GM19438 (cell line): ENCODE data around the gene SLC25A30.
"Not testable (repeated sequence)": the region's sequence is repeated elsewhere in the genome, so short reads cannot be mapped to it uniquely, and the experiment has no call there.

Experiments
- ATAC-seq: cut with Tn5 transposase; IDR thresholded peaks from one replicate; pipeline ENCODE4 v1.9.1; 2021; ENCODE audit warnings: low read depth; ENCODE audit not compliant: unreplicated experiment

The SLC25A30 gene

GRCh38 chr13:45392811-45393210, 25.4 kb downstream of the SLC25A30 start:
- no peak for ATAC-seq

- no peak for ATAC-seq
Measured at GRCh38 chr13:45391926-45392325, 26.2 kb downstream of the SLC25A30 start.

GRCh38 chr13:45391128-45391527, 27.0 kb downstream of the SLC25A30 start:
- ATAC-seq: not testable (repeated sequence)

GRCh38 chr13:45390348-45390747, 27.8 kb downstream of the SLC25A30 start:
- ATAC-seq: not testable (repeated sequence)

- no peak for ATAC-seq
Measured at GRCh38 chr13:45388664-45389063, 29.5 kb downstream of the SLC25A30 start.

- ATAC-seq: not testable (repeated sequence)
Measured at GRCh38 chr13:45386892-45387575, 31.1 kb downstream of the SLC25A30 start.

- no peak for ATAC-seq
Measured at GRCh38 chr13:45385907-45386553, 32.1 kb downstream of the SLC25A30 start.

- no peak for ATAC-seq
Measured at GRCh38 chr13:45385320-45385719, 32.9 kb downstream of the SLC25A30 start.

- ATAC-seq: no peak
Measured at GRCh38 chr13:45384474-45385174, 33.5 kb downstream of the SLC25A30 start.

- ATAC-seq: not testable (repeated sequence)
Measured at GRCh38 chr13:45382739-45383138, 35.4 kb downstream of the SLC25A30 start.

- ATAC-seq: no peak
Measured at GRCh38 chr13:45381196-45381595, 37.0 kb downstream of the SLC25A30 start.

- not testable (repeated sequence) for ATAC-seq
Measured at GRCh38 chr13:45380708-45381107, 37.5 kb downstream of the SLC25A30 start.

GRCh38 chr13:45379516-45379915, 38.7 kb downstream of the SLC25A30 start:
- ATAC-seq: not testable (repeated sequence)

- ATAC-seq: not testable (repeated sequence)
Measured at GRCh38 chr13:45378786-45379185, 39.4 kb downstream of the SLC25A30 start.

- not testable (repeated sequence) for ATAC-seq
Measured at GRCh38 chr13:45377314-45377713, 40.9 kb downstream of the SLC25A30 start.

GRCh38 chr13:45376651-45377050, 41.5 kb downstream of the SLC25A30 start:
- ATAC-seq: not testable (repeated sequence)

- ATAC-seq: no peak
Measured at GRCh38 chr13:45374917-45375316, 43.3 kb downstream of the SLC25A30 start.

GRCh38 chr13:45373162-45373547, 45.0 kb downstream of the SLC25A30 start:
- ATAC-seq: no peak

GRCh38 chr13:45372189-45373161, 45.7 kb downstream of the SLC25A30 start:
- no peak for ATAC-seq

GRCh38 chr13:45370922-45371406, 47.2 kb downstream of the SLC25A30 start:
- no peak for ATAC-seq
